ENCODE results near the gene METTL25B.

The METTL25B gene

DNA sequence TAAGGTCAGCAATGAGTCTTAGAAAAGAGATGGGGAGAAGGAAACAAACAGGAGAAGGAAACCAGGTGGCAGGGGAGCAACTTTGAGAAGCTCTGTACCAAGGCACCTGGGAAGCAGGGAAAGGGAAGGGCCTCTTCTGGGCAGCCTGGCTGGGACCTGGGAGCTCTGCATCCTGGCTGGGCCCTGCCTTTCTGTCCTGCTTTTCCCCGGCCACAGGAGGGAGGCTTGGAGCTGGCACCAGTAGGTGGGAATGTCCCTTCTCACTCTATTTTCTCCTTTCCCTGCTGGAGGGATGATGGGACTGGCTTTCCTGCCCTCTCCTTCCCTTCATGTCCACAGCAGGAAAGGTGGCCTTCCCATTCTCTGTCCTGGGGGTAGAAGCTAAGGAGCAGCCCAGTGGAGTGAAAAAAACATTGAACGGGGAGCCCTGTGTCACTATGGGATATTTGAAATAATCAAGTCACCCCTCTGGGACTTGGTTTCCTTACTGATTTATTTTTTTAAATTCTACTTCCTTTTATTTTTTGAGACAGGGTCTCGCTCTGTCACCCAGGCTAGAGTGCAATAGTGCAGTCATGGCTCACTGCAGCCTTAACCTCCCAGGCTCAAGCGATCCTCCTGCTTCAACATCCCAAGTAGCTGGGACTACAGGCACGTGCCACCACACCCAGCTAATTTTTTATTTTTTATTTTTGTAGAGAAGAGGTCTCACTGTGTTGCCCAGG lies 45.9 kb upstream of the METTL25B start:
- no peak overlapping the region for H3K27ac ChIP-seq (ENCODE audit: low read depth, low read length)
- no peaks in the 10 kb centered on the region for H3K36me3 ChIP-seq (ENCODE audit: low read length)
- no peak overlapping the region for H3K9ac ChIP-seq (ENCODE audit: low read length)
- no peaks in the 10 kb centered on the region for H3K9me3 ChIP-seq (ENCODE audit: insufficient read depth, low read length)
- no peaks in the 10 kb centered on the region for H4K20me1 ChIP-seq (ENCODE audit: low read depth, low read length)
- H3K27me3 ChIP-seq (ENCODE audit: low read length) = no peaks in the 10 kb centered on the region
- H3K79me2 ChIP-seq (ENCODE audit: insufficient read depth, low read length) = no peaks in the 10 kb centered on the region
- H2AFZ ChIP-seq (ENCODE audit: low read depth, low read length, severe bottlenecking) = no peak overlapping the region
- TF ChIP-seq CTCF (IDR thresholded peaks at IDR 0.05; ENCODE audit: insufficient read depth, low read length, poor library complexity, severe bottlenecking) = no peak
- no peak for TF ChIP-seq EZH2phosphoT487 (conservative IDR thresholded peaks at IDR 0.05; ENCODE audit: low read length)
- H3K4me3 ChIP-seq (ENCODE audit: insufficient read depth, low read length, poor library complexity, severe bottlenecking) = no peak overlapping the region
- H3K9me2 ChIP-seq (replicated peaks; ENCODE audit: insufficient read depth, low read length) = no peaks in the 10 kb centered on the region
- no peaks in the 10 kb centered on the region for H3F3A ChIP-seq (ENCODE audit: insufficient read depth)
- H3K4me2 ChIP-seq (ENCODE audit: low read depth, low read length, poor library complexity, severe bottlenecking) = no peak overlapping the region

DNA sequence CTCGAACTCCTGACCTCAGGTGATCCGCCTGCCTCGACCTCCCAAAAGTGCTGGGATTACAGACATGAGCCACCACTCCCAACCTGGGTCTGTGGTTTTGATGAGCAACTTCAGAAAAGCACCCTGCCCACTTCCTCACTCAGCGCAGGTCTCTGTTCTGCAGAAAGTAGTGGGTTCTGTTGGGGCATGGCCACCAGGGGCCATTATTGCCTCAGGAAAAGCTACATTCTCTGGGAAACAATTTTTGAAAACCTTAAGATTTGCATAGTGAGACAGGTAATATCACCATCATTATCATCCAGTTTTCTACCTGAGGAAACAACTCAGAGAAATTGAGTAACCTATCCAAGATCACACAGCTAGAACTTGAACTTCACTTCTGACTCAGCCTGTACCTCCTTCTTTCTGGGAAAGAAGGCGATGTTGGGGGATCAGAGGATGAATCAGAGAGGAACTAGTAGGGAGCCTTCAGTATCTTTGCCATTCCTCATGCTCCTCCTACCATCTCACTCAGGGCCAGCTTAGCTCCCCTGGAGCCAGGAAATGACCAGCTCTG lies 44.0 kb upstream of the METTL25B start:
- Histone ChIP-seq H3K36me3 (ENCODE audit: low read length) (no peaks in the 10 kb centered on the region), H3K4me3 (ENCODE audit: insufficient read depth, low read length, poor library complexity, severe bottlenecking) (no peak overlapping the region), H3K27ac (ENCODE audit: low read depth, low read length) (no peak overlapping the region), H3K9ac (ENCODE audit: low read length) (no peak overlapping the region), H3F3A (ENCODE audit: insufficient read depth) (no peaks in the 10 kb centered on the region), H3K27me3 (ENCODE audit: low read length) (no peaks in the 10 kb centered on the region), H4K20me1 (ENCODE audit: low read depth, low read length) (no peaks in the 10 kb centered on the region), H3K79me2 (ENCODE audit: insufficient read depth, low read length) (no peaks in the 10 kb centered on the region), H3K9me3 (ENCODE audit: insufficient read depth, low read length) (no peaks in the 10 kb centered on the region), H3K4me2 (ENCODE audit: low read depth, low read length, poor library complexity, severe bottlenecking) (no peak overlapping the region), H3K9me2 (replicated peaks; ENCODE audit: insufficient read depth, low read length) (no peaks in the 10 kb centered on the region), H2AFZ (ENCODE audit: low read depth, low read length, severe bottlenecking) (no peak overlapping the region)
- TF ChIP-seq EZH2phosphoT487 (conservative IDR thresholded peaks at IDR 0.05; ENCODE audit: low read length) (no peak), CTCF (IDR thresholded peaks at IDR 0.05; ENCODE audit: insufficient read depth, low read length, poor library complexity, severe bottlenecking) (no peak)

DNA sequence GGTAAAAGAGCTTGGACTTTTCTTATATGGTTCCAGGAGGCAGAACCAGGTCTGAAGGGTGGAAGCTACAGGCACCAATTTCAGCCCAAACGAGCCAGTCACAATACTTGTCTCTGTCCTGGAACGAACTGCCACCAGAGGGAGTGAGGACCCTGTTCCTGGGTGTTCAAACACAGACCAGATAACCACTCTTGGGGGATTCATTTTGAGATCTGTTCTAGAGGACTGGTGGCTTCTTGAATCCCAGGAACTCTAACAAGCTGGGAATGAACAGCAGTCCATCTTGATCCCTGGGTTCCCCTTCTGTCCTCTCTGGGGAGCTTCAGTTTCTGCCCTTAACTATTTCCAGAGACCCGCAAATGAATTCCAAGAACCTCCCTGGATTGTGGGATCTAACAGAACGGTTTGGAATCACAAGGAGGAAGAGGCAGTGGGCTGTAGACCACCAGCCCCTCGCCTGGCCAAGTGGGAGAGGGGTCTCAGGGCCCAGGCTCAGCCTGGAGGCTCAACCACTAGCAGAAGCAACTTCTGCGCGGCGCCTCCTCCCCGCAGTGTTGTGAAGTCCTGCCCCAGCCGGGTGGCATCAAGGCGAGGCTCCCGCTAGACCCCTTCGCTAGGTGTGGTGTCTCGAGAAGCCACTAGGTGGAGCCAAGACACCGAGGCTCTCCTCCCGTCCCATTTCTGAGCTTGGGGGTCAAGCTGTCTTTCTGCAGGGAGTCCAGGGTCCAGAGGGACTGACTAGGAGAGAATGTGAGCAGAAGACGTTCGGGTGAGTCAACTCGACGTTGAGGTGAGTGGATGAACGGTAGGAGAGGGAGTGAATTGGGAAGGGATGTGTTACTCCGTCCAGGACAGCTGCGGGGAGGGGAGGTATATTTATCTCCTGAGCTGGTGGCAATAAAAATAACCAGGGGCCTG lies 39.0 kb upstream of the METTL25B start:
- no peaks in the 10 kb centered on the region for H3K9me2 ChIP-seq (replicated peaks; ENCODE audit: insufficient read depth, low read length)
- no peak overlapping the region for H2AFZ ChIP-seq (ENCODE audit: low read depth, low read length, severe bottlenecking)
- H3K4me3 ChIP-seq (ENCODE audit: insufficient read depth, low read length, poor library complexity, severe bottlenecking) = no peak overlapping the region
- peak overlapping the region; percentile 36 for H3K4me2 ChIP-seq (ENCODE audit: low read depth, low read length, poor library complexity, severe bottlenecking)
- H3K79me2 ChIP-seq (ENCODE audit: insufficient read depth, low read length) = no peaks in the 10 kb centered on the region
- H3K9ac ChIP-seq (ENCODE audit: low read length) = no peak overlapping the region
- no peaks in the 10 kb centered on the region for H3K9me3 ChIP-seq (ENCODE audit: insufficient read depth, low read length)
- TF ChIP-seq EZH2phosphoT487 (conservative IDR thresholded peaks at IDR 0.05; ENCODE audit: low read length) (peak; percentile 96), CTCF (IDR thresholded peaks at IDR 0.05; ENCODE audit: insufficient read depth, low read length, poor library complexity, severe bottlenecking) (peak; percentile 48)
- H3K27me3 ChIP-seq (ENCODE audit: low read length) = no peaks in the 10 kb centered on the region
- no peaks in the 10 kb centered on the region for H4K20me1 ChIP-seq (ENCODE audit: low read depth, low read length)
- no peak overlapping the region for H3K27ac ChIP-seq (ENCODE audit: low read depth, low read length)
- H3F3A ChIP-seq (ENCODE audit: insufficient read depth) = no peaks in the 10 kb centered on the region
- no peaks in the 10 kb centered on the region for H3K36me3 ChIP-seq (ENCODE audit: low read length)

All from SU-DHL-6 (cell line).